Measurements from ENCODE around the gene PLCL1. TPM values are rescaled to one million over a fixed set of nuclear protein-coding genes. Genes with fewer than 3 reads are reported as not detected.

PLCL1 gene
- total RNA-seq, 1 donor from 2014 or later, result 7.7 TPM

DNA sequence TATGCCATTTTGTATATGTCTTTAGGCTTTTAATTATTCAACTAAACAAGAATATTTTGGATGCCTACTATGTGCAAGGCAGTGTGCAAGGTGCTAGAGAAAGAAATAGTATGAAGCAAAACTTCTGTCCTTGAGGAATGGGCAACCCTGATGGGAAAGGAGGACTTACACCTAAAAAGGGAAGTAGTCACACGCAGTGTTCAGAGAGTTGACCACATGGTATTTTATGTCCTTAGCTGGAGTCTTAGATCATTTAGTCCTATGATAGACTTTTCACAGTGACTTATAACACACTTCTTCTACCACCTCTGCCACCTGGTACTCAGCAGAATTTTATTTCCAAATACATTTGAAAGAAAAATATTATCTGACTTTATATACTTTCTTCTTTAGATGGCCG is 291.6 kb downstream of the PLCL1 start:
- no peaks in the 10 kb centered on the region for H3K27me3 ChIP-seq
- TF ChIP-seq, protein P1, sequence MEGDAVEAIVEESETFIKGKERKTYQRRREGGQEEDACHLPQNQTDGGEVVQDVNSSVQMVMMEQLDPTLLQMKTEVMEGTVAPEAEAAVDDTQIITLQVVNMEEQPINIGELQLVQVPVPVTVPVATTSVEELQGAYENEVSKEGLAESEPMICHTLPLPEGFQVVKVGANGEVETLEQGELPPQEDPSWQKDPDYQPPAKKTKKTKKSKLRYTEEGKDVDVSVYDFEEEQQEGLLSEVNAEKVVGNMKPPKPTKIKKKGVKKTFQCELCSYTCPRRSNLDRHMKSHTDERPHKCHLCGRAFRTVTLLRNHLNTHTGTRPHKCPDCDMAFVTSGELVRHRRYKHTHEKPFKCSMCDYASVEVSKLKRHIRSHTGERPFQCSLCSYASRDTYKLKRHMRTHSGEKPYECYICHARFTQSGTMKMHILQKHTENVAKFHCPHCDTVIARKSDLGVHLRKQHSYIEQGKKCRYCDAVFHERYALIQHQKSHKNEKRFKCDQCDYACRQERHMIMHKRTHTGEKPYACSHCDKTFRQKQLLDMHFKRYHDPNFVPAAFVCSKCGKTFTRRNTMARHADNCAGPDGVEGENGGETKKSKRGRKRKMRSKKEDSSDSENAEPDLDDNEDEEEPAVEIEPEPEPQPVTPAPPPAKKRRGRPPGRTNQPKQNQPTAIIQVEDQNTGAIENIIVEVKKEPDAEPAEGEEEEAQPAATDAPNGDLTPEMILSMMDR (IDR thresholded peaks at IDR 0.05), result no peak
- ATAC-seq (peak; percentile 56), DNase-seq (no peak)
- intact Hi-C loops (cut with DNase I), result no loop called here
- no peaks in the 10 kb centered on the region for H3K9me3 ChIP-seq
- H3K4me3 ChIP-seq, result no peak overlapping the region
- H3K27ac ChIP-seq, result no peak overlapping the region
- H3K36me3 ChIP-seq, result no peaks in the 10 kb centered on the region
- no peaks in the 10 kb centered on the region for H3K4me1 ChIP-seq

DNA sequence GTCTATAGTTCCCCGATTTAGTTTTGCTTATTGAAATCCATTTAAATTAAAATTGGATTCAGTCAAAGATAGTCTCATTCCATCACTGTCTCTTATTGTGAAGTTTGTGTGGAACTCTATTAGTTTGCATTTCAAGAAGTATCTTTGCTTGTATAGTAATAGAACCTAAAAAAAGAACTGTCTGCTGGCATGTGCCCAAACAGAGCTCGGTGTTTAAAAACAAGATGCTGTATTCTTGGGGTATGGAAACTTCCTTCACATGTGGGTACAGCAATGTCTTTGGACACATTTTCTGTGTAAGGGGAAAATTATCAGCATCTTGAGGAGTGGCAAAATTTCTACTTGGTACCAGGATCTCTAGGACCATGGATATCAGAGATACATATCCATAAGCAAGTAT is 292.6 kb downstream of the PLCL1 start:
- Histone ChIP-seq H3K4me1 (no peaks in the 10 kb centered on the region), H3K27ac (no peak overlapping the region), H3K36me3 (no peaks in the 10 kb centered on the region), H3K27me3 (no peaks in the 10 kb centered on the region), H3K9me3 (no peaks in the 10 kb centered on the region), H3K4me3 (no peak overlapping the region)
- DNase-seq, result no peak
- intact Hi-C loops (cut with DNase I), result no loop called here
- ATAC-seq, result no peak
- TF ChIP-seq, protein P1 (IDR thresholded peaks at IDR 0.05), result no peak

DNA sequence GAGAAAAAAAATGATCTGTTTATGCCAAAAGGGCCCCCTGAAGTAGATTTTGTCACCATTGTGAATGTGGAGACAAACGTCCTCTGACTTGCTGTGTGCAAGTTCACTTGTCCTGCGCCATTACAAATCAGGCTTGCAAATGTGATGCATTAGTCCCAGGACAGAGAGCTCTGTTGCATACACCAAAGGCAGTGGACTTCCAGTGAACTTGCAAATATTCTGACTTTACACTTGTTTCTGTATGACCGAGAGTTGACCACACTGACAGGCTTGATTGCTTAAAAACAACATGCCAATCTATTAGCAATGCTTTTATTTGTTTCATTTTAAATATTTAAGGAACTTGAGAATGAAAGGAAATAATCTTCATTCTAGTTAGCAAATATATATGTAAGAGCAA is 293.2 kb downstream of the PLCL1 start:
- intact Hi-C loops (cut with DNase I), result no loop called here
- no peaks in the 10 kb centered on the region for H3K4me1 ChIP-seq
- no peak for DNase-seq

DNA sequence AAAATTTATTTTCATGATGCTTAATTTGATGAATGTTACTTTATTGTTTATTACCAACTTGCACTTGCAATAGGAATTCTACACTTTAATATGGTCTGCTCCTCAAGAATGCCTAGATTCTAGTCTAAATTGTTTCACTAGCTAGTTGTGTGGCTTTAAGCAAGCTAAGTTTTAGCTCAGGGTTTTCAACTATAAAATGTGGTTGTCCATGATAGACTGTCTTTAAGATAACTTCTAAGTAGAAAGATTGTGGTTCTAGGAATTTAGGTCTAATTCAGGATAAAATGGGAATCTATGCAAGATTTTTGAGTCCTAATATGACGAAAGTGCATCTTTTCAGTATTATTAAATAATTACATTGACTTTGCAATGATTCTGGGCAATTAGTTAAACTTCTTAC is 294.0 kb downstream of the PLCL1 start:
- DNase-seq (no peak), ATAC-seq (no peak)
- Histone ChIP-seq H3K4me3 (no peak overlapping the region), H3K9me3 (no peaks in the 10 kb centered on the region), H3K36me3 (no peaks in the 10 kb centered on the region), H3K27me3 (no peaks in the 10 kb centered on the region), H3K27ac (no peak overlapping the region), H3K4me1 (no peaks in the 10 kb centered on the region)
- intact Hi-C loops (cut with DNase I), result no loop called here
- TF ChIP-seq, protein P1 (IDR thresholded peaks at IDR 0.05), result no peak

More for the DNA sequence above, 293.2 kb downstream of the PLCL1 start:
- TF ChIP-seq, protein P1 (IDR thresholded peaks at IDR 0.05), result no peak
- no peak overlapping the region for H3K4me3 ChIP-seq
- no peak overlapping the region for H3K27ac ChIP-seq
- no peak for ATAC-seq
- no peaks in the 10 kb centered on the region for H3K36me3 ChIP-seq
- no peaks in the 10 kb centered on the region for H3K9me3 ChIP-seq
- no peaks in the 10 kb centered on the region for H3K27me3 ChIP-seq

DNA sequence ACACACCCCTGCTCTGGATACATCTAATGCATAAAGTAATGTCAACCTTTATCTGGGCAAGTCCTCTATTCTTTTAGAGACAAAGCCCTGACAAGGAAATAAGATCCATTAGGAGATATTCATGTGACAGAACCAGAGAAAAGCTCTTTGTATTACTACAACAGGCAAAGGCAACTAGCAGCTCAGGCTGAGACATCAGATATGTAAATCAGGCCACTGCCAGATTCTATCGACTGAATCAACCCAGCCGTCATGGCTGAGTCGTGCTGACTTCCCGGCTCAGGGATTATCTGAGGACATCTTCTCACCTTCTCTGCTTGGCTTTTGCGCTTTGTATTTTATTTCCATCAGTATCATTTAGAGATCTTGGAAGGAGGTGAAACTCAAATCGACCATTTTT is 294.5 kb downstream of the PLCL1 start:
- Histone ChIP-seq H3K9me3 (no peaks in the 10 kb centered on the region), H3K4me1 (no peaks in the 10 kb centered on the region), H3K27ac (no peak overlapping the region), H3K27me3 (no peaks in the 10 kb centered on the region), H3K36me3 (no peaks in the 10 kb centered on the region), H3K4me3 (no peak overlapping the region)
- TF ChIP-seq, protein P1 (IDR thresholded peaks at IDR 0.05), result no peak
- DNase-seq, result no peak
- no peak for ATAC-seq
- intact Hi-C loops (cut with DNase I), result no loop called here

DNA sequence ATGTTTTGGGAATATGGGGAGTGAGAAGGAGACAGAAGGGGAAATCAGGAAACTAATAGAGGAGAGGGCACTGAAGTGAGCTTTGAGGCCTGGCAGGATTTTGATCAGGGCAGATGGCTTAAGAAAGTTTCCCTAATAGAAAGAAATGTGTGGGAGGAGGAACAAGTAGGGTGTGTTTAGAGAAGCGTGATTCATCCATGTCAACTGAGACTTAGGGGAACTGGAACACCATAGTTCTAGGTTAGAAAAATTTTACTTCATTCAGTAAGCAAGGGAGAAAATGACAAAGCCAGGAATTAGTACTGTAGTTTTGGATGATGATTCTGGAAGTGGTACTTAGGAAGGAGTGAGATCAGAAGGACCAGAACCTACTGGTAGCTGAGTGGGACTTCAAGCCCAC is 296.0 kb downstream of the PLCL1 start:
- DNase-seq, result no peak
- TF ChIP-seq, protein P1 (IDR thresholded peaks at IDR 0.05), result no peak
- no peaks in the 10 kb centered on the region for H3K4me1 ChIP-seq
- intact Hi-C loops (cut with DNase I), result no loop called here
- no peak overlapping the region for H3K27ac ChIP-seq
- no peaks in the 10 kb centered on the region for H3K36me3 ChIP-seq
- no peak overlapping the region for H3K4me3 ChIP-seq
- no peaks in the 10 kb centered on the region for H3K27me3 ChIP-seq
- no peaks in the 10 kb centered on the region for H3K9me3 ChIP-seq
- ATAC-seq, result peak; percentile 82

All from upper lobe of right lung (tissue), 1 donor.